Measurements from ENCODE around the gene WDR26.

WDR26 gene

GRCh38 chr1:224393294-224393693, 41.3 kb downstream of the WDR26 start:
- DNase-seq (ENCODE audit: low read depth in 2 of 3, low spot score in 1 of 3): no peak

- no peak for DNase-seq (ENCODE audit: low read depth in 2 of 3, low spot score in 1 of 3)
Measured at GRCh38 chr1:224392411-224393249, 42.0 kb downstream of the WDR26 start.

GRCh38 chr1:224390517-224390916, 44.1 kb downstream of the WDR26 start:
- no peak for DNase-seq (ENCODE audit: low read depth in 2 of 3, low spot score in 1 of 3)

- no peak for DNase-seq (ENCODE audit: low read depth in 2 of 3, low spot score in 1 of 3)
Measured at GRCh38 chr1:224387943-224388342, 46.7 kb downstream of the WDR26 start.

GRCh38 chr1:224387302-224387912, 47.2 kb downstream of the WDR26 start:
- no peak for DNase-seq (ENCODE audit: low read depth in 2 of 3, low spot score in 1 of 3)

- DNase-seq (ENCODE audit: low read depth in 2 of 3, low spot score in 1 of 3): no peak
Measured at GRCh38 chr1:224383218-224383617, 51.4 kb downstream of the WDR26 start.

- DNase-seq (ENCODE audit: low read depth in 2 of 3, low spot score in 1 of 3): no peak
Measured at GRCh38 chr1:224381880-224382548, 52.6 kb downstream of the WDR26 start.

- peak; percentile 39 to 45 (median 45) for DNase-seq (ENCODE audit: low read depth in 2 of 3, low spot score in 1 of 3)
Measured at GRCh38 chr1:224380003-224380402, 54.6 kb downstream of the WDR26 start.

GRCh38 chr1:224378855-224379631, 55.6 kb downstream of the WDR26 start:
- DNase-seq (ENCODE audit: low read depth in 2 of 3, low spot score in 1 of 3): no peak

GRCh38 chr1:224377676-224378006, 57.0 kb downstream of the WDR26 start:
- DNase-seq (ENCODE audit: low read depth in 2 of 3, low spot score in 1 of 3): peak in 1 of 3 donors; percentile 28

- DNase-seq (ENCODE audit: low read depth in 2 of 3, low spot score in 1 of 3): no peak
Measured at GRCh38 chr1:224375059-224375458, 59.5 kb downstream of the WDR26 start.

- DNase-seq (ENCODE audit: low read depth in 2 of 3, low spot score in 1 of 3): no peak
Measured at GRCh38 chr1:224373008-224373590, 61.5 kb downstream of the WDR26 start.

- DNase-seq (ENCODE audit: low read depth in 2 of 3, low spot score in 1 of 3): no peak
Measured at GRCh38 chr1:224368409-224368808, 66.2 kb downstream of the WDR26 start.

GRCh38 chr1:224359207-224359606, 75.4 kb downstream of the WDR26 start:
- DNase-seq (ENCODE audit: low read depth in 2 of 3, low spot score in 1 of 3): no peak

- no peak for DNase-seq (ENCODE audit: low read depth in 2 of 3, low spot score in 1 of 3)
Measured at GRCh38 chr1:224358237-224358636, 76.4 kb downstream of the WDR26 start.

GRCh38 chr1:224357626-224358124, 76.9 kb downstream of the WDR26 start:
- no peak for DNase-seq (ENCODE audit: low read depth in 2 of 3, low spot score in 1 of 3)

- peak; percentile 86 to 87 (median 86) for DNase-seq (ENCODE audit: low read depth in 2 of 3, low spot score in 1 of 3)
Measured at GRCh38 chr1:224356685-224357625, 77.6 kb downstream of the WDR26 start, which contains the start of gene CNIH4. TSS of gene CNIH4 (plus strand) at chr1:224356879. CDS start at chr1:224356925, 46 bp downstream.

- no peak for DNase-seq (ENCODE audit: low read depth in 2 of 3, low spot score in 1 of 3)
Measured at GRCh38 chr1:224353975-224354925, 80.3 kb downstream of the WDR26 start.
